GM20000 (cell line): Measurements from ENCODE around the gene PROCR.
"Not testable (repeated sequence)": the region's sequence is repeated elsewhere in the genome, so short reads cannot be mapped to it uniquely, and the experiment has no call there.

ENCODE experiments used
- DNase-seq: peaks from one replicate; pipeline ENCODE4 v3.0.0; 2012; ENCODE audit warnings: low spot score
- TF ChIP-seq, protein P1 (sequence below): IDR thresholded peaks from 2 replicates; pipeline ENCODE4 v1.5.1; 2012; ENCODE audit warnings: mild to moderate bottlenecking, control low read depth; ENCODE audit errors: extremely low read depth, missing control alignments

PROCR gene

DNA sequence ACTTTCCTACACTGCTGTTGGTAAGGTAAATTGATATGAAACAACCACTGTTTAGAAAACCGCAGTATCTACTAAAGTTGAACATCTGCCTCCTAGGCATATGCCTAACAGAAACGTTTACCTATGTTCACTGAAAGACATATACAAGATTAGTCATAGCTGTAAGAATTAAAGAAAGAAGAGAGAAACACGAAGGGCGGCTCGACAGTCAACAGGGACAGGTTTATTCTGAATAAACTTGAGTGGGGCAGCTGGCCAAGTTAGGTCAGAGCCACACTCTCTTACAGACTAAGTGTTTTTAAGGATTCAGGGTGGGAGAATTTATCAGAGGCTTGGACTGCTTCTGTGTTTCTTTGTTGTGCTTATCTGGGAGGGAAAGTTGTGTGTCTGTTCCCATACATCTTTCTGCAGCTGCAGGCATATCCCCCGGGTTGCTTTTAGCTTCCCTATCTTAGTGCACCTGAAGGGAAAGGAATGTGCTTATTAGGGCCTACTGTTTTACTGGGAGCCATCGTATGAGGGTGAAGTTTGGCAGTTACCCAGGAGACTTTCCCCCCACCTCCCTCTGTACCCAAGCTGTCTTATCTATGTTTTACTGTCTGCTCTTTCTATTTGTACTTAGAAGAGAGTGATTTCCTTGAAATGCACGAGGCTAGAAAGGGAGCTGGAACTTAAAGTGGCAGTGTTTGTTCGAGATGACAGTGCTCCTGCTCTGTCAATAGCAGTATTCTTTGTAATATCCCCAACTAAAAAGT, 20.4 kb downstream of the PROCR start:
- DNase-seq = no peak
- TF ChIP-seq, protein P1, sequence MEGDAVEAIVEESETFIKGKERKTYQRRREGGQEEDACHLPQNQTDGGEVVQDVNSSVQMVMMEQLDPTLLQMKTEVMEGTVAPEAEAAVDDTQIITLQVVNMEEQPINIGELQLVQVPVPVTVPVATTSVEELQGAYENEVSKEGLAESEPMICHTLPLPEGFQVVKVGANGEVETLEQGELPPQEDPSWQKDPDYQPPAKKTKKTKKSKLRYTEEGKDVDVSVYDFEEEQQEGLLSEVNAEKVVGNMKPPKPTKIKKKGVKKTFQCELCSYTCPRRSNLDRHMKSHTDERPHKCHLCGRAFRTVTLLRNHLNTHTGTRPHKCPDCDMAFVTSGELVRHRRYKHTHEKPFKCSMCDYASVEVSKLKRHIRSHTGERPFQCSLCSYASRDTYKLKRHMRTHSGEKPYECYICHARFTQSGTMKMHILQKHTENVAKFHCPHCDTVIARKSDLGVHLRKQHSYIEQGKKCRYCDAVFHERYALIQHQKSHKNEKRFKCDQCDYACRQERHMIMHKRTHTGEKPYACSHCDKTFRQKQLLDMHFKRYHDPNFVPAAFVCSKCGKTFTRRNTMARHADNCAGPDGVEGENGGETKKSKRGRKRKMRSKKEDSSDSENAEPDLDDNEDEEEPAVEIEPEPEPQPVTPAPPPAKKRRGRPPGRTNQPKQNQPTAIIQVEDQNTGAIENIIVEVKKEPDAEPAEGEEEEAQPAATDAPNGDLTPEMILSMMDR = no peak

DNA sequence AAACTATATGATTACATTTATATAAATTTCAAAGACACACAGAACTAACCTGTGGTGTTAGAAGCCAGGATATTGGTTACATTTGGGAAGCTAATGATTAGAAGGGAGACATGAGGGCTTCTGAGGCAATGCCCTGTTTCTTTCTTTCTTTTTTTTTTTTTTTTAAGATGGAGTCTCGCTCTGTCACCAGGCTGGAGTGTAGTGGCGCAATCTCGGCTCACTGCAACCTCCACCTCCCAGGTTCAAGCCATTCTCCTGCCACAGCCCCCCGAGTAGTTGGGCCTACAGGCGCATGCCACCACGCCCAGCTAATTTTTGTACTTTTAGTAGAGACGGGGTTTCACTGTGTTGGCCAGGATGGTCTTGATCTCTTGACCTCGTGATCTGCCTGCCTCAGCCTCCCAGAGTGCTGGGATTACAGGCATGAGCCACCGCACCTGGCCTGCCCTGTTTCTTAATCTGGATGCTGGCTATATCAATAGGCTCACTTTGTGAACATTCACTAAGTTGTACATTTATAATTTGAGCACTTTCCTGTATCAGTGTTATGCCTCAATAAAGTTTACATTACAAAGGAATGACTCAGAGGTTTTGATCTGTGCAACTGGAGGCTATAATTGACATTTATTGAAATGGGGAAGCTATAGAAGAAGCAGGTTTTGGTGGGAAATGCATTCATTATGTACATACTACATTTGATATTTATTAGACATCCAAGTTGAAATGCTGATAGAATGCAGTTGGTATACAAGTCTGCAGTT, 21.3 kb downstream of the PROCR start:
- DNase-seq = not testable (repeated sequence)

DNA sequence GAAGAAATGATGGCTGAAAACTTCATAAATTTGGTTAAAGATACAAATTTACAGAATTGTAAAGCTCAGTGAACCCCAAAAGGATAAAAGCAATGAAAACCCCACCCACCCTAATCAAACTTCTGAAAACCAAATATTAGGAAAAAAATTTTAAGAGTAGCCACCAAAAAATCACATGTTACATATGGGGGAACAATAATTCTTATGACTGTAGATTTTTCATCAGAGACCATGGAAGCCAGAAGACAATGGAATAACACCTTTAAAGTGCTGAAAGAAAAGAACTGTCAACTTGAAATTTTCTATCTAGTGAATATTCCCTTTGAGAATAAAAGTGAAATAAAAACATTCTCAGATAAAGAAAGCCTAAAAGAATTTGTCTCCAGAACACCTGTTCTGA, 24.4 kb downstream of the PROCR start:
- TF ChIP-seq, protein P1 = no peak
- no peak for DNase-seq

DNA sequence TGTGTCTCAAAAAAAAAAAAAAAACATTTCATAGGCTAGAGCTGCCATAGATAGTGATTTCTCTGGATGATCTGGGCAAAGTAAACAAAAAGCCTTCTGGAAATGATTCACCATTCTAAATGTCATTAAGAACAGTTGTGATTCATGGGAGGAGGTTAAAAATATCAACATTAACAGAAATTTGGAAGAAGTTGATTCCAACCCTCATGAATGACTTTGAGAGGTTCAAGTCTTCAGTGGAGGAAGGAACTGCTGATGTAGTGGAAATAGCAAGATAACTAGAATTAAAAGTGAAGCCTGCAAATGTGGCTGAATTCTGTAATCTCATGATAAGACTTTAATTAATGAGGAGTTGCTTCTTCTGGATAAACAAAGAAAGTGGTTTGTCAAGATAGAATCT, 27.9 kb downstream of the PROCR start:
- DNase-seq = no peak
- TF ChIP-seq, protein P1 = no peak

DNA sequence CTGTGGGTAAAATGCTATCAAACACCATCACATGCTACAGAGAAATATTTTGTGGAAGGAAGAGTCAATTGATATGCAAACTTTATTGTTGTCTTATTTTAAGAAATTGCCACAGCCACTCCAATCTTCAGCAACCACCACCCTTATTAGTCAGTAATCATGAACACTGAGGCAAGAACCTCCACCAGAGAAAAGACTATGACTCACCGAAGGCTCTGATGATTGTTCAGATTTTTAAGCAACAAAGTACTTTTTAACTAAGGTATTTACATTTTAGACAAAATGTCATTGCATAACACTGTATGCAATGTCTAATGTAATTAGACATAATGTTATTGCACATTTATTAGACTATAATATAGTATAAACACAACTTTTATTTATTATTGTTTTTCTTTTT, 28.4 kb downstream of the PROCR start:
- no peak for DNase-seq
- TF ChIP-seq, protein P1 = no peak

DNA sequence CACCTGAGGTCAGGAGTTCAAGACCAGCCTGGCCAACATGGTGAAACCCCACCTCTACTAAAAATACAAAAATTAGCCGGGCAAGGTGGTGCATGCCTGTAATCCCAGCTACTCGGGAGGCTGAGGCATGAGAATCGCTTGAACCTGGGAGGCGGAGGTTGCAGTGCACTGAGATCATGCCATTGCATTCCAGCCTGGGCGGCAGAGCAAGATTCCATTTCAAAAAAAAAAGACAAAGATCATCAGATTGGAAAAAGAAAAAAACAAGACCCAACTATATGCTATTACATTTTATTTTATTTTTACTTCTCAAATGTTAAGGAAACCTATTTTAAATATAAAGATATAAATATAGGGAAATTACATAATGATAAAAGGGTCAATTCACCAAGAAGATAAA, 29.6 kb downstream of the PROCR start:
- not testable (repeated sequence) for DNase-seq

DNA sequence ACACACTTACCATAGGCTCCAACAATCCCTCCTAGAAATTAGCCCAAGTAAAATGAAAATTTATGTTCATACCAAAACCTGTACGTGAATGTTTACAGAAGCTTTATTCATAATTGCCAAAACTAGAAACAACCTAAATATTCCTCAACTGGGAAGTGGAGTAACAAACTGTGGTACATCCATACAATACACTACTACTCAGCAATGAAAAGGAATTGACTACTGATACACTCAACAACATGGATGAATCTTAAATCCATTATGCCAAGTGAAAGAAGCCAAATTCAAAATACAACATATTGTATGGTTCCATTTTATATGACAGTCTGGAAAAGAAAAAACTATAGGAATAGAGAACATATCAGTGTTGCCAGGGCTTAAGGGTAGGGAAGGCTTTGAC, 34.9 kb downstream of the PROCR start:
- no peak for DNase-seq
- TF ChIP-seq, protein P1 = no peak

DNA sequence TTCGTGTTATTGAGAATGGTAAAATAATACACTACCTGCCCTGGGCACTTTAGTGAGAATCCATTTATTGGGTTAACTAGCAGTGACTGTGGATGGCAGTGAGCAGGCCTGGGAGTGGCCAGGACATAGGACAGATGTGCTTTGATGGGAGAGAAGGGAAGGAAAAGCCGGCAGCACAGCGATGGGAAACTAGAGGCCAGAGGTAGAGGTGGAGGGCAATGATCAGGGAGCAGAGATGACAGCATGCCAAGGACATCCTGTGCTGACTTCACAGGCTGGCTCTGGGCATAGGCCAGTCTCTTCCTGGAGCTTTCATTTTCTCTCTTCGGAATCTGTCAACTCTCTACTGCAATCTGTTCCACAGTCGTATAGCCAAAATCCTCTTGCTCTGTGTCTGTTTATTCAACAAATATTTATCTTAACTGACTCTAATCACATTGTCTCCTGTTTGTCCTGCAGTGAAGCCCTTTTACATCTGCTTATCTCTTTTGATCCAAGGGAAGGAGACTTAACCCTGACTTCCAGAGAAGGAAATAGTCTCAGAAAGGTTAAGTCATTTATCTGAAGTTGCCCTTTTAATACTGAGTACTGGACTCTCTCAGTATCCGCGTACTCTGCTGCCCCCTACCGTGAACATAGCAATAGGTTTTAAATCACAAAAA, 36.2 kb downstream of the PROCR start:
- DNase-seq = peak; percentile 69
- TF ChIP-seq, protein P1 = peak; percentile 56
